Osteocyte (in vitro differentiated cells): ENCODE results near the gene DENND1A. TPM values are rescaled to one million over a fixed set of nuclear protein-coding genes. Genes with fewer than 3 reads are reported as not detected.

Experiments used
- DNase-seq: peaks from one replicate; pipeline ENCODE4 v3.0.0; 2021; ENCODE audit warnings: mixed read lengths; ENCODE audit not compliant: unreplicated experiment; ENCODE audit errors: extremely low spot score
- H3K27ac Mint-ChIP-seq: one replicate; pipeline ENCODE4 v1.8.0; 2021; ENCODE audit warnings: mild to moderate bottlenecking, mixed read lengths; ENCODE audit not compliant: unreplicated experiment
- H3K27me3 Mint-ChIP-seq: one replicate; pipeline ENCODE4 v1.8.0; 2021; ENCODE audit warnings: mixed read lengths; ENCODE audit not compliant: unreplicated experiment
- H3K36me3 Mint-ChIP-seq: one replicate; pipeline ENCODE4 v1.8.0; 2021; ENCODE audit warnings: mixed read lengths; ENCODE audit not compliant: unreplicated experiment
- H3K4me1 Mint-ChIP-seq: one replicate; pipeline ENCODE4 v1.8.0; 2021; ENCODE audit warnings: mixed read lengths; ENCODE audit not compliant: unreplicated experiment
- H3K4me3 Mint-ChIP-seq: one replicate; pipeline ENCODE4 v1.8.0; 2021; ENCODE audit warnings: mild to moderate bottlenecking, moderate library complexity, mixed read lengths; ENCODE audit not compliant: unreplicated experiment
- H3K9me3 Mint-ChIP-seq: one replicate; pipeline ENCODE4 v1.8.0; 2021; ENCODE audit warnings: mixed read lengths; ENCODE audit not compliant: unreplicated experiment
- total RNA-seq: library from RNA; stranded (reverse); gene quantifications from 2 replicates; pipeline ENCODE4 v1.2.1, GENCODE V29; 2021
- TF ChIP-seq, protein P1 (sequence below): fragments of 200-600 bp; sonication (generic); IDR thresholded peaks from 2 replicates; pipeline ENCODE4 v1.5.0; 2021; ENCODE audit warnings: antibody characterized with exemption, mild to moderate bottlenecking, moderate library complexity

Gene DENND1A
- total RNA-seq, 1 donor from 2014 or later: 19.8 TPM

DNA sequence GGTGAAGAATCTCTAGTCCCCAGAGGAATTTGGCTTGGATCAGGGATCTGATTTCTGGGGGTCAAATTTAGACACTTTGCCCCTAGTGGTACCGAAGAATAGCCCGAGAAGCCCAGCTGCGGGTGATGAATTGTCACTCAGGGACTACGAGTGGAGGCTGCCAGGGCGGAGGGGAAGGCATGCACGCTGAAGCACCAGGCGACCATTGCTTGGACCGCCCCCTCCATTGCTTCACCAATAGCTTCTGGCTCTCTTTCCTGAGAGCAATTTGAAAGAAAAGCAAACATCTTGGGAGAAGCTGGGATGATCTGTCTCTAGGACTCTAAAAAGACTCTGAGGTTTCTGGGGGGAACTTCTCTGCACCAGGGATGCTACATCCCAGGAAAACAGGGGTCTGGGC lies 436.3 kb downstream of the DENND1A start:
- H3K36me3 Mint-ChIP-seq: peaks cover 1% of the 10 kb centered on the region
- H3K4me1 Mint-ChIP-seq: no peaks in the 10 kb centered on the region
- no peaks in the 10 kb centered on the region for H3K27me3 Mint-ChIP-seq
- DNase-seq: no peak
- TF ChIP-seq, protein P1, sequence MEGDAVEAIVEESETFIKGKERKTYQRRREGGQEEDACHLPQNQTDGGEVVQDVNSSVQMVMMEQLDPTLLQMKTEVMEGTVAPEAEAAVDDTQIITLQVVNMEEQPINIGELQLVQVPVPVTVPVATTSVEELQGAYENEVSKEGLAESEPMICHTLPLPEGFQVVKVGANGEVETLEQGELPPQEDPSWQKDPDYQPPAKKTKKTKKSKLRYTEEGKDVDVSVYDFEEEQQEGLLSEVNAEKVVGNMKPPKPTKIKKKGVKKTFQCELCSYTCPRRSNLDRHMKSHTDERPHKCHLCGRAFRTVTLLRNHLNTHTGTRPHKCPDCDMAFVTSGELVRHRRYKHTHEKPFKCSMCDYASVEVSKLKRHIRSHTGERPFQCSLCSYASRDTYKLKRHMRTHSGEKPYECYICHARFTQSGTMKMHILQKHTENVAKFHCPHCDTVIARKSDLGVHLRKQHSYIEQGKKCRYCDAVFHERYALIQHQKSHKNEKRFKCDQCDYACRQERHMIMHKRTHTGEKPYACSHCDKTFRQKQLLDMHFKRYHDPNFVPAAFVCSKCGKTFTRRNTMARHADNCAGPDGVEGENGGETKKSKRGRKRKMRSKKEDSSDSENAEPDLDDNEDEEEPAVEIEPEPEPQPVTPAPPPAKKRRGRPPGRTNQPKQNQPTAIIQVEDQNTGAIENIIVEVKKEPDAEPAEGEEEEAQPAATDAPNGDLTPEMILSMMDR: no peak
- no peak overlapping the region for H3K4me3 Mint-ChIP-seq
- H3K9me3 Mint-ChIP-seq: no peaks in the 10 kb centered on the region
- H3K27ac Mint-ChIP-seq: no peak overlapping the region

DNA sequence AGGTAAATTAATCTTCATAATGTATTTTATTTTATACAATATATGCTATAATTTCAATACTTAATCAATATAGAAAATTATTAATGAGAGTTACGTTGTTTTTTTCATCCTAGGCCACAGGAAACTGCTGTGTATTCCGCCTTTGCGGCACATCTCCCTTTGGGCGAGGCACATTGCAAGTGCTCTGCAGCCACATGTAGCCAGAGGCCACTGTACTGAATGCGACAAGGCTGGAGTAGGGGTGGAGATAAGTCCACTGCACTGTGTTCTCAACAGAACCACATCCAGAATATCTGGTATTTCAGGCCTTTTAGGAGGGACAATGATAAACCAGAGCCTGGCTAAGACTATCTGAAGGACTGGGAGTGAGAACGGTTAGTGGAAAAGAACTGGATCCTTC lies 439.2 kb downstream of the DENND1A start:
- H3K27ac Mint-ChIP-seq: no peak overlapping the region
- no peak for DNase-seq
- peaks cover 1% of the 10 kb centered on the region for H3K36me3 Mint-ChIP-seq
- H3K27me3 Mint-ChIP-seq: no peaks in the 10 kb centered on the region
- H3K4me3 Mint-ChIP-seq: no peak overlapping the region
- H3K9me3 Mint-ChIP-seq: no peaks in the 10 kb centered on the region
- TF ChIP-seq, protein P1: no peak
- H3K4me1 Mint-ChIP-seq: no peaks in the 10 kb centered on the region

DNA sequence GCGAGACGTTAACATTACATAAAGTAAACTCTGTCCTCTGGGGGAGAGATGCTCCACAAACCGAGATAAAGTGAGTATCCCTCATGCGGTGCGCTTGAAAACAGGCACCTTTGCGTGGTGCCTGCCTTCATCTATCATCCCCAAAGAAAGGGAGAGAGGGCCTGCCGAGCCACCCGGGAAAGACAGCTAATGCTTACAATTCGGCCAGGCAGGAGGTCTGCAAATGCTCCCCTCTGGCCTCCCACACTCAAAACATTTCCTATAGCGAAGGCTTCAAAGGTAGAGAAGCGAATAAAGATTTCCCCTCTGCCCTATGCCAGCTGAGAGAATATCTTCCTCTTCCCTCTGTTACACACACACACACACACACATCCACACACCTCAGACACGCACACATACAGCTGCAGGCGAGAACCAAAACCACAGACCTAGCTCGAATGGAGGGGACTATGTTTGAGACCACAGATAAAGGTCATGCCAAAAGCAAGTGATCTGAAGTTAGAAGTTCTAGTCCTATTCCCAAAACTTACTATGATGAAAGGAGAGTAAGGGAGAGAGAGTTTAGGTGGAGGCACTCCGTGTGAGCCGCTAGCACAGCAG lies 441.1 kb downstream of the DENND1A start:
- peaks cover 1% of the 10 kb centered on the region for H3K36me3 Mint-ChIP-seq
- TF ChIP-seq, protein P1: no peak
- H3K9me3 Mint-ChIP-seq: no peaks in the 10 kb centered on the region
- no peaks in the 10 kb centered on the region for H3K27me3 Mint-ChIP-seq
- H3K4me3 Mint-ChIP-seq: no peak overlapping the region
- no peaks in the 10 kb centered on the region for H3K4me1 Mint-ChIP-seq
- DNase-seq: no peak
- H3K27ac Mint-ChIP-seq: no peak overlapping the region

DNA sequence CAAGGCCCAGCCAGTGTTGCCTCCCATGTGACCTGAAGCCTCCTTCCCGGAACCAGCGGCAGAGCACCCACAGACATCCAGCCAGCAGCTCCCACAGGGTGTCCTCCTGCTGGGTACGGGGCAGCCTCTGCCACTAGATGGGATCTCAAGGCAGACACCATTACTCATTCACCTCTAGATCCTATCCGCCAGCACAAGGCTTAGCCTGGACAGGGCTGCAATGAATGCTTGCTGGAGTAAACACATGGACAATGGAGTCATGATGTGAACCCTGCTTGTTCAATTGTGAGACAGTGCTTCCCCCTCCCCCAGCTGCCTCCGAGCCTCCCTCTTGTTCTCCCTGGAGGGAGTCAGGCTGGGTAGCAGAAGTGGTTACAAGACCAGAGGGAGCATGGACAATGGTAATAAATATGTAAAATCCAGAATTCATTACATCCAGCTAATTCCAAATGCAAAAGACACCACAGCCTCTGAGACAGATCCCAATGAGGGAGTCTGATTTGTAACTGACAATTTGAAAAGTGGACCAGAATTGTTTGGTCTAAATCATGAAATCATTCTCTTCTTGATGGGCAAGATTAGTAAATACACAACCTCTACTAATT lies 441.9 kb downstream of the DENND1A start:
- no peak overlapping the region for H3K4me3 Mint-ChIP-seq
- no peak overlapping the region for H3K27ac Mint-ChIP-seq
- H3K27me3 Mint-ChIP-seq: no peaks in the 10 kb centered on the region
- peaks cover 1% of the 10 kb centered on the region for H3K36me3 Mint-ChIP-seq
- H3K4me1 Mint-ChIP-seq: no peaks in the 10 kb centered on the region
- no peaks in the 10 kb centered on the region for H3K9me3 Mint-ChIP-seq
- TF ChIP-seq, protein P1: no peak
- no peak for DNase-seq

DNA sequence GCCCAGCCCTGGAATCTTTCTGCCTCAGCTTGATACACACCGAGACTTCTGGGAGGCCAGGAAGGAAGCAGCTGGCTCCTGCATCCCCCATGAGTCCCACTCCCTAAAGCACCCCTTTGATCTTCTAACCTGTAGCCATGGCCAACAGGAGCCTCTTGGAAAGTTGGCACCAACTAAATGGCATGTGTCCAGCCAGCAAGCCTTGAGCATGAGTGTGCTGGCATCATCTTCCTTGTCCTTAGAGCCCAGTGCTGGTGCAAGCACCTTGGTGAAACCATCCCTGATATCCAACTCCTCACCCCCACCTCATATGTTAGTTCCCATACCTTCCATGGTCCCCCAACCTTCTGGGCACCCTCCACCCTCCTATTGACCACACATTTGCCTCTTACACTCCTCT lies 443.5 kb downstream of the DENND1A start:
- Mint-ChIP-seq H3K27me3 (no peaks in the 10 kb centered on the region), H3K27ac (no peak overlapping the region)
- TF ChIP-seq, protein P1: no peak

More for the DNA sequence above, 443.5 kb downstream of the DENND1A start:
- Mint-ChIP-seq H3K36me3 (no peaks in the 10 kb centered on the region), H3K4me3 (no peak overlapping the region), H3K4me1 (no peaks in the 10 kb centered on the region), H3K9me3 (no peaks in the 10 kb centered on the region)
- no peak for DNase-seq
